PC-3 (cell line): ENCODE data around the gene PIGQ. TPM values are rescaled to one million over a fixed set of nuclear protein-coding genes. Genes with fewer than 3 reads are reported as not detected.

ENCODE experiments used
- ATAC-seq: fragments of 200-7000 bp; cut with Tn5 transposase; 2 replicates; pipeline ENCODE4 v1.9.1; 2020; ENCODE audit warnings: mild to moderate bottlenecking, moderate library complexity
- BruUV-seq: library from RNA; stranded (reverse); fragments of 400-500 nt; replicated peaks from 2 replicates; lab custom pipeline; 2021; lab: Mats Ljungman, UMichigan
- CTCF ChIA-PET: fragments of 300-600 bp; sonication (Branson Sonifier 250); formaldehyde crosslinking; loops from one replicate; lab custom pipeline; 2022; ENCODE audit warnings: antibody characterized with exemption; lab: Charles Lee
- POLR2A ChIA-PET: fragments of 300-600 bp; sonication (Branson Sonifier 250); formaldehyde crosslinking; loops from one replicate; lab custom pipeline; 2022; ENCODE audit warnings: antibody characterized with exemption; ENCODE audit not compliant: unreplicated experiment; lab: Charles Lee
- DNase-seq: peaks from one replicate; pipeline ENCODE4 v3.0.0-alpha.2; 2015
- H2AFZ ChIP-seq: fragments of 300-600 bp; sonication (generic); 2 replicates; pipeline ENCODE4 v1.6.0; 2016; ENCODE audit warnings: antibody characterized with exemption, low read length
- H3F3A ChIP-seq: fragments of 300-600 bp; sonication (generic); one replicate; pipeline ENCODE4 v1.6.0; 2017; ENCODE audit warnings: antibody characterized with exemption, low read length, control low read depth, mild to moderate bottlenecking; ENCODE audit not compliant: unreplicated experiment
- H3K27ac ChIP-seq: fragments of 300-600 bp; sonication (generic); 2 replicates; pipeline ENCODE4 v1.5.1; 2016; ENCODE audit warnings: mild to moderate bottlenecking, low read length
- H3K27me3 ChIP-seq: fragments of 300-600 bp; sonication (generic); 2 replicates; pipeline ENCODE4 v1.6.1; 2016; ENCODE audit warnings: low read length, mixed read lengths
- H3K36me3 ChIP-seq: fragments of 300-600 bp; sonication (generic); 2 replicates; pipeline ENCODE4 v1.6.1; 2016; ENCODE audit warnings: low read depth, mixed run types, low read length, mixed read lengths
- H3K4me1 ChIP-seq: fragments of 300-600 bp; sonication (generic); 2 replicates; pipeline ENCODE4 v1.5.1; 2016; ENCODE audit warnings: low read length; ENCODE audit not compliant: insufficient read depth
- H3K4me2 ChIP-seq: fragments of 300-600 bp; sonication (generic); 2 replicates; pipeline ENCODE4 v1.6.0; 2016; ENCODE audit warnings: low read length
- H3K4me3 ChIP-seq: fragments of 300-600 bp; sonication (generic); 2 replicates; pipeline ENCODE4 v1.5.1; 2016; ENCODE audit warnings: mild to moderate bottlenecking, low read length, mixed read lengths
- H3K79me2 ChIP-seq: fragments of 300-600 bp; sonication (generic); 2 replicates; pipeline ENCODE4 v1.6.1; 2017; ENCODE audit warnings: low read length, mixed read lengths
- H3K9ac ChIP-seq: fragments of 300-600 bp; sonication (generic); 2 replicates; pipeline ENCODE4 v1.6.0; 2016; ENCODE audit warnings: mild to moderate bottlenecking, low read length
- H3K9me2 ChIP-seq: fragments of 300-600 bp; sonication (generic); replicated peaks from 2 replicates; pipeline ENCODE4 v1.6.1; 2016; ENCODE audit warnings: mixed run types, low read length, mixed read lengths
- H3K9me3 ChIP-seq: fragments of 300-600 bp; sonication (generic); 2 replicates; pipeline ENCODE4 v1.6.1; 2016; ENCODE audit warnings: low read length, mixed read lengths
- H4K20me1 ChIP-seq: fragments of 300-600 bp; sonication (generic); 2 replicates; pipeline ENCODE4 v1.6.1; 2016; ENCODE audit warnings: low read length, mixed read lengths
- CTCF ChIP-seq: fragments of 300-600 bp; sonication (generic); conservative IDR thresholded peaks from 2 replicates; pipeline ENCODE4 v1.5.1; 2017; ENCODE audit warnings: antibody characterized with exemption, low read depth, mild to moderate bottlenecking, low read length
- EZH2 ChIP-seq: fragments of 300-600 bp; sonication (generic); IDR thresholded peaks from one replicate; pipeline ENCODE4 v1.6.1; 2017; ENCODE audit warnings: antibody characterized with exemption, mild to moderate bottlenecking, low read length; ENCODE audit not compliant: unreplicated experiment
- EZH2phosphoT487 ChIP-seq: fragments of 300-600 bp; sonication (generic); IDR thresholded peaks from 2 replicates; pipeline ENCODE4 v1.6.1; 2018; ENCODE audit warnings: mild to moderate bottlenecking, antibody characterized with exemption, low read length, borderline replicate concordance
- intact Hi-C: fragments of 100-400 bp; cut with micrococcal nuclease; formaldehyde crosslinking; loops from 2 replicates; pipeline ENCODE4 v1.9.0; 2023
- total RNA-seq: library from RNA; depleted of rRNA; stranded (reverse); fragments of >200 nt; gene quantifications from 2 replicates; pipeline ENCODE4 v1.2.3, GENCODE V29; 2014

Gene PIGQ
- total RNA-seq, 1 experiment from 2014 or later = 36.0 TPM

- no TSS peak for BruUV-seq
- CTCF ChIA-PET = no interaction called here
- POLR2A ChIA-PET = no interaction called here
These were observed 62.1 kb downstream of the PIGQ start for GRCh38 chr16:631808-632358.

GRCh38 chr16:632486-633335 lies 62.9 kb downstream of the PIGQ start:
- BruUV-seq = no TSS peak
- H3K4me3 ChIP-seq = no peak overlapping the region
- no peak overlapping the region for H3K4me2 ChIP-seq
- ChIA-PET CTCF (no interaction called here), POLR2A (no interaction called here)
- no peaks in the 10 kb centered on the region for H3K9me3 ChIP-seq
- no peaks in the 10 kb centered on the region for H3K36me3 ChIP-seq
- H3F3A ChIP-seq = no peaks in the 10 kb centered on the region
- H3K9ac ChIP-seq = no peak overlapping the region
- H4K20me1 ChIP-seq = no peaks in the 10 kb centered on the region
- ATAC-seq (no peak), DNase-seq (no peak)
- H3K79me2 ChIP-seq = peaks cover 12% of the 10 kb centered on the region
- H3K9me2 ChIP-seq = no peaks in the 10 kb centered on the region
- peaks cover 4% of the 10 kb centered on the region for H3K4me1 ChIP-seq
- H3K27ac ChIP-seq = no peak overlapping the region
- H2AFZ ChIP-seq = no peak overlapping the region
- H3K27me3 ChIP-seq = no peaks in the 10 kb centered on the region
- TF ChIP-seq CTCF (no peak), EZH2phosphoT487 (no peak), EZH2 (no peak)
- intact Hi-C loops = no loop called here

More at GRCh38 chr16:631808-632358, 62.1 kb downstream of the PIGQ start:
- H3K9me3 ChIP-seq = no peaks in the 10 kb centered on the region
- H3K4me1 ChIP-seq = peaks cover 9% of the 10 kb centered on the region
- intact Hi-C loops = no loop called here
- no peak overlapping the region for H3K27ac ChIP-seq
- no peaks in the 10 kb centered on the region for H3K27me3 ChIP-seq
- peaks cover 12% of the 10 kb centered on the region for H3K79me2 ChIP-seq
- no peaks in the 10 kb centered on the region for H3K9me2 ChIP-seq
- no peak overlapping the region for H2AFZ ChIP-seq
- no peak for ATAC-seq
- no peaks in the 10 kb centered on the region for H4K20me1 ChIP-seq
- no peaks in the 10 kb centered on the region for H3F3A ChIP-seq
- no peak overlapping the region for H3K4me3 ChIP-seq
- DNase-seq = no peak
- H3K36me3 ChIP-seq = no peaks in the 10 kb centered on the region
- TF ChIP-seq EZH2 = no peak
- no peak for TF ChIP-seq CTCF
- TF ChIP-seq EZH2phosphoT487 = no peak
- no peak overlapping the region for H3K9ac ChIP-seq
- H3K4me2 ChIP-seq = no peak overlapping the region
